GM12873 (cell line): Measurements from ENCODE around the gene MRPL45.

Source experiments
- CTCF ChIP-seq: IDR thresholded peaks from 2 replicates; pipeline ENCODE4 v1.5.1; 2012; ENCODE audit warnings: low read depth, mild to moderate bottlenecking, moderate library complexity, low read length, control low read depth; ENCODE audit not compliant: insufficient read depth; ENCODE audit errors: missing control alignments

MRPL45 gene

GRCh38 chr17:38349097-38349730, 52.2 kb downstream of the MRPL45 start:
- TF ChIP-seq CTCF = peak; percentile 95

- TF ChIP-seq CTCF = no peak
Observed at GRCh38 chr17:38350035-38350434, 53.1 kb downstream of the MRPL45 start.

GRCh38 chr17:38351412-38352222, 54.6 kb downstream of the MRPL45 start, which contains the start of gene SOCS7:
Gene SOCS7 (plus strand): TSS chr17:38351844. CDS start chr17:38352053, 209 bp downstream.
- no peak for TF ChIP-seq CTCF

GRCh38 chr17:38352245-38353085, 55.5 kb downstream of the MRPL45 start:
- no peak for TF ChIP-seq CTCF

GRCh38 chr17:38353086-38353604, 56.2 kb downstream of the MRPL45 start:
- TF ChIP-seq CTCF = no peak

- TF ChIP-seq CTCF = no peak
Observed at GRCh38 chr17:38353668-38354067, 56.7 kb downstream of the MRPL45 start.
